HG03066 (cell line): ENCODE results near the gene NEDD4L.

Experiments used
- ATAC-seq: cut with Tn5 transposase; IDR thresholded peaks from one replicate; pipeline ENCODE4 v1.9.1; 2021; ENCODE audit warnings: low read depth; ENCODE audit not compliant: unreplicated experiment

NEDD4L gene

GRCh38 chr18:58088691-58089065 is 44.7 kb downstream of the NEDD4L start:
- no peak for ATAC-seq

DNA sequence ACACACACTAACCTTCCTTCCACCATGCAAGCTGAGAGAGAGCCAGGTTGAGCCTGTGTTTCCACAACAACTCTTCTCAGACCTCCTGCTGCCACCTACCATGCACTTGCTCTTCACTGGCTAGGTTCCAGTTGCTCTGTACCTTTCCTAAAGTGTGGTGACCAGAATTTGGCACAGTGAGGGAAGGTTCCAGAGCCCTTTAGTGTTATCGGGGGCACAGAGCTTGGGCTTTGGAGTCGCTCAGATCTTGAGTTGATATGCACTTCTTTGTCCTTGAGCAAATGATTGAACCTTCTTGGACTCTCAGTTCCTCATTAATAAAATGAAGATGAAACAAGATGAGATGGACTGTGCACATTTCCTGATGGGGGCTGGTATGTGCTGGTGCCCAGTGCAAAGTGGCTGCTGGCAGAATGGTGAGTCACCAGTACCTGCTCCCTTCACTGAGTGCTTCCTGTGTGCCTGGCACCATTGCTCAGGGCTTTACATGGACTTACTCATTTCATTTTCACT is 47.1 kb downstream of the NEDD4L start:
- ATAC-seq = peak; percentile 77

GRCh38 chr18:58093311-58093803 is 49.3 kb downstream of the NEDD4L start:
- ATAC-seq = no peak

GRCh38 chr18:58095222-58095621 is 51.2 kb downstream of the NEDD4L start:
- no peak for ATAC-seq

GRCh38 chr18:58095655-58096054 is 51.6 kb downstream of the NEDD4L start:
- ATAC-seq = no peak

GRCh38 chr18:58096658-58097057 is 52.6 kb downstream of the NEDD4L start:
- no peak for ATAC-seq

GRCh38 chr18:58097121-58097906 is 53.3 kb downstream of the NEDD4L start:
- ATAC-seq = no peak

DNA sequence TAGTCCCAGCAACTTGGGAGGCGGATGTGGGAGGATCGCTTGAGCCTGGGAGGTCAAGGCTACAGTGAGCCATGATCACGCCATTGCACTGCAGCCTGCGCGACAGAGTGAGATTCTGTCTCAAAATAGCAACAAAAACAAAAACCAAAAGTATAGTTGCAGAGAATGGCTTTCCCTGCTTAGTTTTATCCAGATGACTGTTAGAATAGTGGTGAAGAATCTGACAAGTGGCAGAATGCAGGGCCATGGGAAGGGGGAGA is 53.8 kb downstream of the NEDD4L start:
- no peak for ATAC-seq

GRCh38 chr18:58098706-58099105 is 54.7 kb downstream of the NEDD4L start:
- ATAC-seq = no peak

- no peak for ATAC-seq
Measured at GRCh38 chr18:58100154-58100553, 56.1 kb downstream of the NEDD4L start.

DNA sequence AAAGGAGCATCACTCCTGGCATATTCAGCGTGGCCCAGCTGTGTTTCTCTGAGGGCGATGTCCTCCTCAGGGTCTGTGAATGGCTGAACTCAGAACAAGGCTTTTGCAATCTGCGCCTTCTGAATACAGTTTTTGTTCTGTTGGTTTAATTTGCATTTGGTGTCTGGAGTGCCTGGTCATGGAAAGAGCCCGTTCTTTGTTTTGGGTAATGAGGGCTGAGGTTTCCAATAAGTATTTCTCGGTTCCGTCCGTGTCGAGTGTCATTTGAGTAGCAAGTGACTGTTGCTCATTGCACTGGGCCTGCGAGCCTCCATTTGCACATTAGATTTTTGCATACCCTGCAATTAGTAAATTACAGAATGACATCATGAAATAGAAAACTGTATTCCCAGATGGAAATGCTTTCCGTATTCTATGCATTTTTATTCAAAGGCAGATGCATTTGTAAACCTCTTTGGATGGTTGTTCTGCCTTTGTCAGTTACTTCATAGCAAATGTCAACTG is 57.3 kb downstream of the NEDD4L start:
- ATAC-seq = no peak

GRCh38 chr18:58102018-58102417 is 58.0 kb downstream of the NEDD4L start:
- ATAC-seq = no peak

DNA sequence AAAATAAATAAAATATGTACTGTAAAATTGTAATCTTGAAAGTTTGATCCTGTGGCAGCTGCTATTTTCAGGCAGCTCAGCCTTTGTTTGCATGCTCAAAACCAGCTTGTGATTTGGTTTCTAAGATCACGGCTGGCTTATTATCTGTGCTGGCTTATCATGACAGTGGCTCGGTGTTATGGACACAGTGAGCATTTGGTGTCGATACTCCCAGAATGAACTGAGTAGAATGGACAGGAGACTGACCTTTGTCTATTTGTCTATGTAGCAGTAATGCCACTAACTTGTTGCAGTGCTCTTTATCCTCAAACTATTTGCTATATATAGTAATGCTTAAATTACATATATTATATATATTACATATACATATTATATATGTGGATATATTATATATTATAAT is 58.8 kb downstream of the NEDD4L start:
- ATAC-seq = no peak

DNA sequence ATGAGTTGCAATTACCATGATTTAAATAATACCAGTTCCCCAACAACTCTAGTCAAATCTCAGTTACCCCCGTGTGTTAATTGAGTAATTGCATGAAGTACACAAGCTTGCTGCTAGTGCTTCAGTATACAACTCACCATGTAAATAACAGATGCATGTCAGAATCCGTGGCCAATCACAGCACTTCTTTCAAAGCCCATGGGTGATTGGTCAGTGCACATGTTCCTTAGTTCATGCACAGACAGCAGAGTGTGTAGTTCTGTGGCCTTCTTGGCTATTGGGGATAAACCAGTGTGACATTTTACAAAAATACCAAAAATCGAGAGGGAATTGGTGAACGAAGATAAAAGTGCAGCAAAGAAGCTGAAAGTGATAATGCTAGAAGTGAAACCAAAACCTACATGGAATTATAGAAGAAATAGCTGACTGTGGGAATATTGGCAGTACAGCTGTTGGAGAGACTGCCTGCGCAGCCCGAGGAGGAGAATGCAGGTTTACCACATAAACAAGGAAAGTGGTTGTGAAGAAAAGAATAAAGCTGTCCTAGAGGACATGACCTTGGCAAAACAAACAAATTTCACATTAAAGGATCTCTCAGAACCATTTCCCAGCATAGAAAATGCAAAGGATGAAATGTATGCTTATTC is 59.4 kb downstream of the NEDD4L start:
- no peak for ATAC-seq

GRCh38 chr18:58104096-58104495 is 60.1 kb downstream of the NEDD4L start:
- no peak for ATAC-seq

DNA sequence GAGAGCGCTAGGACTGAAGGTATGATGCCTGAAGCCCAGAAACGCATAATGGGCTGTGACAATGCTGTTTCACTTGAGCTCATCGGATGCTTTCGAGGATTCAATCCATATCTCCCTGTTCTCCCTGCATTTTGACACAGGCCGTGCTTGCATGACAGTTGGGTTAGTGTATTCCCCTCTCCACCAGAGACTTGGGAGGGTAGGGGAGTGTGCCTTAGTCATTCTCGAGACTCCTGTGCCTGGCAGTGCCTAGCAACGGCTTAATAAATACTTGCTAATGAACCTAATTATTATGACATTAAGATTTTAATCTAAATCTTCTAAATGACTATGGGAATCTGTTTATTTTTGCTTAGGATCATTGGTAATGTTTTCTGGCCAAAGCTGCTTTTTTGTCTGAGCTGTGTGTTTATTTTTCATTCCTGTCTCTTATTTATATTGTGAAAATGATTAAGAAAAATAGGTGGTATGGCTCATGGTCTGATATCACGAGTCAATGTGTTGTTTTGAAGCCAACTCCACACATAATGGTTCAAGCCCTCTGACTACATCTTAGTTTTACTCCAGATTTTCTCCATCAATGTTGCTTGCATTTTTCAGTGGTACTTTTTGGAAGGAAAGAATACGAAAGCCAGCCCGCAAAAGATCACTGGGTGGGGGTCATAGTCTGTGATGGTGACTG is 61.3 kb downstream of the NEDD4L start:
- ATAC-seq = no peak

- ATAC-seq = no peak
Measured at GRCh38 chr18:58105888-58106260, 61.8 kb downstream of the NEDD4L start.

GRCh38 chr18:58106289-58107070 is 62.5 kb downstream of the NEDD4L start:
- no peak for ATAC-seq

GRCh38 chr18:58109256-58109655 is 65.2 kb downstream of the NEDD4L start:
- no peak for ATAC-seq

DNA sequence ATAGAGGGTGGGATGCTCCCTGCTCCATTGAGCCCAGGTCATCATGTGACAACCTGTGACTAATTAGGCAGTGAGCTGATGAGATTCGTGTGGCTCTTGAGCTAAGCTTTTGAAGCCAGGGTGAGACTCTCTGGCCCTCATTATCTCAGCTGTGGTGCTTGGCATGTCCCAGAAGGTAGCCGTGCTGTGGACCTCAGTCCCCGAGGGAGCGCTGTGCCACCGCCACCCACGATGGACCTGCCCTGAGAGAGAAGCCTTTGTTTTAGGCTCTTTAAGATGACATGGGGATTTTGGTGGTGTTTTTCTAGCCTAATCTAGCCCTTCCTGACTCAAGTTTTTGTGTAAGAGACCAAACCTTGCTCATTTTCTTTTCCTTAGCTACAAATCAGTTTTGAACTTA is 66.4 kb downstream of the NEDD4L start:
- no peak for ATAC-seq

GRCh38 chr18:58112174-58112573 is 68.1 kb downstream of the NEDD4L start:
- no peak for ATAC-seq
